Measurements from ENCODE around the gene USP14.

DNA sequence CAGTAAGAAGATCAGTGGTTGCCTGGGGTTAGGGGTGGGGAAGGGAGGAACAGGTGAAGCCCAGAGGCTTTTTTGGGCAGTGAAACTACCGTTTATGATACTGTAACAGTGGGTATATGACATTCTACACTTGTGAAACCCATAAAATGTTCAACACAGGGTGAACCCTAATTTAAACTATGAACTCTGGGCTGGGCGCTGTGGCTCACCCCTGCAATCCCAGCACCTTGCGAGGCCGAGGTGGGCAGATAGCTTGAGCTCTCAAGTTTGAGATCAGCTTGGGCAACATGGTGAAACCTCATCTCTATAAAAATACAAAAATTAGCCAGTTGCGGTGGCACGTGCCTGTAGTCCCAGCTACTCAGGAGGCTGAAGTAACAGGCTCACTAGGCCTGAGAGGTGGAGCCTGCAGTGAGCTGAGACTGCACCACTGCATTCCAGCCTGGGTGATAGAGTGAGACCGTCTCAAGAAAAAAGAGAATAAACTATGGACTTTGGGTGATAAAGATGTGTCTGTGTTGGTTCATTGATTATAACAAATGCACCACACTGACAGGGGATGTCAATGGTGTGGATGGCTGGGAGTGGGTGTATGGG, 17.6 kb upstream of the USP14 start:
- TF ChIP-seq POLR2A (IDR thresholded peaks at IDR 0.05; ENCODE audit: low read length) (no peak), GATA1 (IDR thresholded peaks at IDR 0.05; ENCODE audit: low read depth, low read length) (no peak)

All from erythroblast (primary cell).